ENCODE measurements around the gene XRCC2. TPM values are rescaled to one million over a fixed set of nuclear protein-coding genes. Genes with fewer than 3 reads are reported as not detected.
"Not testable (repeated sequence)": the region's sequence is repeated elsewhere in the genome, so short reads cannot be mapped to it uniquely, and the experiment has no call there.

XRCC2 gene
- total RNA-seq, result 1 to 10 TPM in 1 of 2 donors, under 1 TPM in 1; under 0.01 to 4.6 TPM

- 1 to 6% methylated on average over 19 to 63 of the region's 63 CpGs for WGBS, 2 donors
- H3K4me3 ChIP-seq, result peak within 1 kb of the TSS; percentile 36 to 50
Measured at GRCh38 chr7:152675759-152676636, at the start of gene XRCC2. TSS of gene XRCC2 (minus strand) at chr7:152676141. CDS start at chr7:152676079, 62 bp downstream.

GRCh38 chr7:152723364-152723763 is 47.4 kb upstream of the XRCC2 start:
- intact Hi-C loops (cut with DNase I), result no loop called here
- H3K27ac ChIP-seq, result no peak overlapping the region
- H3K36me3 ChIP-seq (replicated peaks in 1 of 2; ENCODE audit: insufficient read depth in 1 of 2, low read depth in 2 of 2), result no peaks in the 10 kb centered on the region
- H3K4me1 ChIP-seq, result no peaks in the 10 kb centered on the region
- H3K4me3 ChIP-seq, result no peak overlapping the region
- H3K27me3 ChIP-seq, result no peaks in the 10 kb centered on the region
- ATAC-seq (no peak), DNase-seq (no peak)
- TF ChIP-seq POLR2A (IDR thresholded peaks at IDR 0.05) (no peak), CTCF (IDR thresholded peaks at IDR 0.05) (no peak)
- no peaks in the 10 kb centered on the region for H3K9me3 ChIP-seq
- 82 to 85% methylated on average over 1 to 2 of the region's 2 CpGs for WGBS, 2 donors

More at GRCh38 chr7:152675759-152676636, at the start of gene XRCC2:
- peaks cover 8% of the 10 kb centered on the region for H3K4me1 ChIP-seq
- intact Hi-C loops (cut with DNase I), result no loop called here
- H3K36me3 ChIP-seq (replicated peaks in 1 of 2; ENCODE audit: insufficient read depth in 1 of 2, low read depth in 2 of 2), result no peaks in the 10 kb centered on the region
- no peaks in the 10 kb centered on the region for H3K9me3 ChIP-seq
- ATAC-seq (peak; percentile 100), DNase-seq (peak; percentile 91 to 94 (median 94))
- peak in 2 of 7 experiments; percentile 4 to 29 for TF ChIP-seq CTCF (IDR thresholded peaks at IDR 0.05)
- peak; percentile 68 to 91 (median 89) for TF ChIP-seq POLR2A (IDR thresholded peaks at IDR 0.05)
- peak within 1 kb of the TSS; percentile 26 to 86 (median 78) for H3K27ac ChIP-seq
- no peaks in the 10 kb centered on the region for H3K27me3 ChIP-seq

- H3K27me3 ChIP-seq; DNase-seq; H3K36me3 ChIP-seq (replicated peaks in 1 of 2; ENCODE audit: insufficient read depth in 1 of 2, low read depth in 2 of 2); H3K4me3 ChIP-seq; ATAC-seq; H3K27ac ChIP-seq; H3K9me3 ChIP-seq; H3K4me1 ChIP-seq; intact Hi-C loops (cut with DNase I): not testable (repeated sequence)
- whole genome bisulfite sequencing, 2 donors, result 86 to 100% methylated on average over 1 of the region's 1 CpG
Measured at GRCh38 chr7:152712412-152713042, 36.6 kb upstream of the XRCC2 start.

GRCh38 chr7:152711444-152711944 is 35.6 kb upstream of the XRCC2 start:
- Histone ChIP-seq H3K4me1 (no peaks in the 10 kb centered on the region), H3K27me3 (no peaks in the 10 kb centered on the region), H3K36me3 (replicated peaks in 1 of 2; ENCODE audit: insufficient read depth in 1 of 2, low read depth in 2 of 2) (no peaks in the 10 kb centered on the region), H3K4me3 (no peak overlapping the region), H3K27ac (no peak overlapping the region), H3K9me3 (no peaks in the 10 kb centered on the region)
- 78 to 84% methylated on average over 9 of the region's 9 CpGs for WGBS, 2 donors
- no peak for TF ChIP-seq CTCF (IDR thresholded peaks at IDR 0.05)
- DNase-seq, result no peak
- intact Hi-C loops (cut with DNase I), result no loop called here
- ATAC-seq, result no peak

- Histone ChIP-seq H3K27ac (no peak overlapping the region), H3K4me3 (no peak overlapping the region), H3K36me3 (replicated peaks in 1 of 2; ENCODE audit: insufficient read depth in 1 of 2, low read depth in 2 of 2) (no peaks in the 10 kb centered on the region), H3K4me1 (no peaks in the 10 kb centered on the region), H3K9me3 (no peaks in the 10 kb centered on the region), H3K27me3 (no peaks in the 10 kb centered on the region)
- ATAC-seq, result no peak
- intact Hi-C loops (cut with DNase I), result no loop called here
- WGBS, 2 donors, result 39 to 41% methylated on average over 2 of the region's 2 CpGs
- TF ChIP-seq CTCF (IDR thresholded peaks at IDR 0.05), result no peak
- TF ChIP-seq POLR2A (IDR thresholded peaks at IDR 0.05), result no peak
- no peak for DNase-seq
Measured at GRCh38 chr7:152710153-152710442, 34.2 kb upstream of the XRCC2 start.

All from body of pancreas (tissue), 4 donors.